Chondrocyte (in vitro differentiated cells): ENCODE measurements around the gene BAD. TPM values are rescaled to one million over a fixed set of nuclear protein-coding genes. Genes with fewer than 3 reads are reported as not detected.

Experiments used
- DNase-seq: peaks from one replicate; pipeline ENCODE4 v3.0.0; 2021; ENCODE audit warnings: mixed read lengths, low spot score
- H3K27ac Mint-ChIP-seq: one replicate; pipeline ENCODE4 v1.8.0; 2021; ENCODE audit warnings: mild to moderate bottlenecking, moderate library complexity, mixed read lengths; ENCODE audit not compliant: unreplicated experiment
- H3K27me3 Mint-ChIP-seq: 2 replicates; pipeline ENCODE4 v1.8.0; 2021; ENCODE audit warnings: low read depth, mixed read lengths
- H3K36me3 Mint-ChIP-seq: 2 replicates; pipeline ENCODE4 v1.8.0; 2021; ENCODE audit warnings: low read depth, mixed read lengths
- H3K4me1 Mint-ChIP-seq: 2 replicates; pipeline ENCODE4 v1.8.0; 2021; ENCODE audit warnings: low read depth, mild to moderate bottlenecking, mixed read lengths
- H3K4me3 Mint-ChIP-seq: one replicate; pipeline ENCODE4 v1.8.0; 2021; ENCODE audit warnings: mild to moderate bottlenecking, moderate library complexity, mixed read lengths; ENCODE audit not compliant: unreplicated experiment
- H3K9me3 Mint-ChIP-seq: 2 replicates; pipeline ENCODE4 v1.8.0; 2021; ENCODE audit warnings: low read depth, mixed read lengths
- CTCF ChIP-seq: fragments of 200-600 bp; sonication (generic); IDR thresholded peaks from 2 replicates; pipeline ENCODE4 v1.5.0; 2021; ENCODE audit warnings: antibody characterized with exemption, mild to moderate bottlenecking, moderate library complexity
- total RNA-seq: library from RNA; stranded (reverse); gene quantifications from 3 replicates; pipeline ENCODE4 v1.2.1, GENCODE V29; 2021

The BAD gene
- total RNA-seq, 1 donor from 2014 or later = 56.8 TPM

GRCh38 chr11:64275031-64275800 lies 9.2 kb downstream of the BAD start:
- no peak for DNase-seq
- Mint-ChIP-seq H3K27me3 (no peaks in the 10 kb centered on the region), H3K27ac (no peak overlapping the region), H3K4me1 (peaks cover 19% of the 10 kb centered on the region), H3K36me3 (peaks cover 6% of the 10 kb centered on the region), H3K4me3 (no peak overlapping the region), H3K9me3 (no peaks in the 10 kb centered on the region)
- no peak for TF ChIP-seq CTCF

- TF ChIP-seq CTCF = peak; percentile 66
- Mint-ChIP-seq H3K27me3 (no peaks in the 10 kb centered on the region), H3K9me3 (no peaks in the 10 kb centered on the region), H3K36me3 (peaks cover 6% of the 10 kb centered on the region), H3K4me3 (peak overlapping the region; percentile 91), H3K4me1 (peaks cover 25% of the 10 kb centered on the region), H3K27ac (peak overlapping the region; percentile 99)
- no peak for DNase-seq
Measured at GRCh38 chr11:64269540-64270220, 14.8 kb downstream of the BAD start.

GRCh38 chr11:64268893-64269539 lies 15.4 kb downstream of the BAD start:
- no peaks in the 10 kb centered on the region for H3K9me3 Mint-ChIP-seq
- H3K36me3 Mint-ChIP-seq = peaks cover 6% of the 10 kb centered on the region
- H3K27ac Mint-ChIP-seq = peak overlapping the region; percentile 99
- DNase-seq = no peak
- no peak for TF ChIP-seq CTCF
- peak overlapping the region; percentile 91 for H3K4me3 Mint-ChIP-seq
- H3K4me1 Mint-ChIP-seq = peaks cover 25% of the 10 kb centered on the region
- H3K27me3 Mint-ChIP-seq = no peaks in the 10 kb centered on the region

- Mint-ChIP-seq H3K36me3 (peaks cover 8% of the 10 kb centered on the region), H3K4me1 (peaks cover 26% of the 10 kb centered on the region), H3K9me3 (no peaks in the 10 kb centered on the region), H3K27ac (peak overlapping the region; percentile 99), H3K4me3 (peak overlapping the region; percentile 91), H3K27me3 (no peaks in the 10 kb centered on the region)
- no peak for TF ChIP-seq CTCF
- no peak for DNase-seq
Measured at GRCh38 chr11:64268025-64268892, 16.2 kb downstream of the BAD start.
